ENCODE data around the gene SNX5. TPM values are rescaled to one million over a fixed set of nuclear protein-coding genes. Genes with fewer than 3 reads are reported as not detected.

The SNX5 gene
- total RNA-seq, 4 donors from 2014 or later, result 49.8 to 88.8 (median 60.9) TPM

- TF ChIP-seq POLR2A (IDR thresholded peaks at IDR 0.05), result no peak
- no peak for TF ChIP-seq CTCF (IDR thresholded peaks at IDR 0.05 in 4 of 5, conservative IDR thresholded peaks at IDR 0.05 in 1 of 5)
- H3K4me3 ChIP-seq, result no peak overlapping the region
- no peaks in the 10 kb centered on the region for H3K27me3 ChIP-seq
- no peak for DNase-seq
- H3K9me3 ChIP-seq, result no peaks in the 10 kb centered on the region
- H3K4me1 ChIP-seq, result peaks cover 0 to 5% of the 10 kb centered on the region in 2 donors
- no peaks in the 10 kb centered on the region for H3K36me3 ChIP-seq
- in situ Hi-C loops (cut with MboI; ENCODE audit: low sequenced_read_pairs in 4 of 4) (no loop called here), intact Hi-C loops (cut with DNase I; ENCODE audit: low total_unique reads) (no loop called here)
- ATAC-seq, result no peak
- H3K27ac ChIP-seq, result no peak overlapping the region
Observed at GRCh38 chr20:18007534-18008292, 39.1 kb upstream of the SNX5 start.

GRCh38 chr20:18006684-18007083 lies 38.1 kb upstream of the SNX5 start:
- Histone ChIP-seq H3K4me3 (no peak overlapping the region), H3K4me1 (peaks cover 0 to 5% of the 10 kb centered on the region in 2 donors), H3K27me3 (no peaks in the 10 kb centered on the region), H3K9me3 (no peaks in the 10 kb centered on the region), H3K36me3 (no peaks in the 10 kb centered on the region), H3K27ac (no peak overlapping the region)
- intact Hi-C loops (cut with DNase I; ENCODE audit: low total_unique reads), result no loop called here
- in situ Hi-C loops (cut with MboI; ENCODE audit: low sequenced_read_pairs in 4 of 4), result no loop called here
- ATAC-seq (no peak), DNase-seq (no peak)
- TF ChIP-seq POLR2A (IDR thresholded peaks at IDR 0.05) (no peak), CTCF (IDR thresholded peaks at IDR 0.05 in 4 of 5, conservative IDR thresholded peaks at IDR 0.05 in 1 of 5) (no peak)

GRCh38 chr20:18005990-18006364 lies 37.4 kb upstream of the SNX5 start:
- in situ Hi-C loops (cut with MboI; ENCODE audit: low sequenced_read_pairs in 4 of 4) (no loop called here), intact Hi-C loops (cut with DNase I; ENCODE audit: low total_unique reads) (no loop called here)
- peaks cover 0 to 5% of the 10 kb centered on the region in 2 donors for H3K4me1 ChIP-seq

GRCh38 chr20:18005170-18005989 lies 36.8 kb upstream of the SNX5 start:
- intact Hi-C loops (cut with DNase I; ENCODE audit: low total_unique reads) (no loop called here), in situ Hi-C loops (cut with MboI; ENCODE audit: low sequenced_read_pairs in 4 of 4) (no loop called here)
- Histone ChIP-seq H3K27ac (peak overlapping the region in 2 of 4 donors; percentile 28 to 46), H3K9me3 (no peaks in the 10 kb centered on the region), H3K36me3 (no peaks in the 10 kb centered on the region), H3K27me3 (no peaks in the 10 kb centered on the region), H3K4me1 (peaks cover 0 to 5% of the 10 kb centered on the region in 2 donors), H3K4me3 (no peak overlapping the region)
- no peak for DNase-seq
- no peak for ATAC-seq
- TF ChIP-seq POLR2A (IDR thresholded peaks at IDR 0.05), result no peak
- no peak for TF ChIP-seq CTCF (IDR thresholded peaks at IDR 0.05 in 4 of 5, conservative IDR thresholded peaks at IDR 0.05 in 1 of 5)

More at GRCh38 chr20:18005990-18006364, 37.4 kb upstream of the SNX5 start:
- DNase-seq (no peak), ATAC-seq (no peak)
- H3K27me3 ChIP-seq, result no peaks in the 10 kb centered on the region
- no peak overlapping the region for H3K4me3 ChIP-seq
- H3K9me3 ChIP-seq, result no peaks in the 10 kb centered on the region
- TF ChIP-seq CTCF (IDR thresholded peaks at IDR 0.05 in 4 of 5, conservative IDR thresholded peaks at IDR 0.05 in 1 of 5), result no peak
- TF ChIP-seq POLR2A (IDR thresholded peaks at IDR 0.05), result no peak
- H3K27ac ChIP-seq, result no peak overlapping the region
- H3K36me3 ChIP-seq, result no peaks in the 10 kb centered on the region

Data from gastrocnemius medialis (tissue), 4 donors.